HG03060 (cell line): ENCODE results near the gene ELAVL1.
"Not testable (repeated sequence)": the region's sequence is repeated elsewhere in the genome, so short reads cannot be mapped to it uniquely, and the experiment has no call there.

Experiments
- ATAC-seq: cut with Tn5 transposase; IDR thresholded peaks from one replicate; pipeline ENCODE4 v1.9.1; 2021; ENCODE audit warnings: low read depth, moderate number of reproducible peaks; ENCODE audit not compliant: unreplicated experiment

ELAVL1 gene

GRCh38 chr19:8005534-8006256 lies at the start of gene ELAVL1:
Gene ELAVL1, minus strand, starts transcription at chr19:8005641. Its CDS starts 13,826 bp downstream, at chr19:7991815.
- no peak for ATAC-seq

DNA sequence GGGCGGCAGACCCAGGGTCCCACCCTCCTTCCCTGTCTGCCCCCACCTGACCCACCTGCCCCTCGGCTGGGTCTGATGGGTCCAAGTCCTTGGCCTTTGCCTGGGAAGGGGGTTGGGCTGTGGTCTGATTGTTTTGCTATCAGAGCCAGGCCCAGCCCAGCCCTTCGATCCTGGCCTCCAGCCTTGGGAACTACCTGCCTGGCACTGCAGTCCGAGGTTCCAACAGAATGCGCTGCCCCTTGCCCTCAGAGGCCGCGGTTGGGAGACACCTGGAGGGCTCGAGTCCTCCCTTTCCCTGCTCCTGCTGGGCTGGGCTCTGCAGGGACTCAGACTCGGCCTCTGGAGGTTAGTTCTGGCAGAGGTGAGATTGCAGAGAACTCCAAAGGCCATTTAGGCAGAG lies 48.7 kb upstream of the ELAVL1 start:
- no peak for ATAC-seq

GRCh38 chr19:8052464-8052859 lies 47.0 kb upstream of the ELAVL1 start, which contains the start of gene CCL25:
Gene CCL25, plus strand, starts transcription at chr19:8052760. Its CDS starts 290 bp downstream, at chr19:8053050.
- no peak for ATAC-seq

DNA sequence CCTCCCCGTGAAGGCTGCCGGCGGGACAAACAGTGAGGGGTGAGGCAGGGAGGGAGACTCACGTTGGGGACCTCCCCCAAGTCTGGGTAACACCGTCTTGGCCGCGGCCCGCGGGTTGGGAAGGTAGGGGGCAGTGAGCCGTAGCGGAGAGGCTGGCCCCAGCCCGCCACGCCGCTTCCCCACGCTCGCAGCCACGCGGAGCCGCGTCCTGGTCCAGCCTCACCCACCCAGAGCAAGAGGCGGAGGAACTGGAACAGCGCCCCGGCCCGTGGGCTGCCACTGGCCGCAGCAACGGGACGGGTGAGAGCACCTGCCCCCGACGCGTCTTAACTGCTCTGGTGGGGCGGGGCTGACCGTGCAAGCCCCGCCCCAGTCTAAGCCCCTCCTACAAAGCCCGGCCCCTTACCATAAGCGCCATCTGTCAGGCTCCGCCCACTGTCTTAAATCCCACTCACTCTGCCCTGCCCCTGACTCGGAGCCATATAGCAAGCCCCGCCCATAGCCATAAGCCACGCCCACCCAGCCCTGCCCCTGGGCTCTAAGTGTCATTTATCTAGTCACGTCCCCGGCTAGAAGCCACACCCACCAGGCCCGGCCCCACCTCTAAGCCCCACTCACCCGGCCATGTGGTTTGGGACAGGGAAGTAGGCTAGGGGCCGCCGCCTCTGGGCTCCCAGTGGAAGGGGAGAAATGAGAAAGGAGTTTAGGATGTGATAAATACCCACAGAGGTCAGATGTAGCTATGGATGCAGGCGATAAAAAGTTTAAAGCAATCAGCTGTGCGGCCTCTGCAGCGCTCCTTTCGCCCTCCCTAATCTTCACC lies 45.0 kb upstream of the ELAVL1 start:
- ATAC-seq = peak; percentile 53

GRCh38 chr19:8046569-8047165 lies 41.2 kb upstream of the ELAVL1 start:
- no peak for ATAC-seq

- ATAC-seq = no peak
Measured at GRCh38 chr19:8045872-8046568, 40.6 kb upstream of the ELAVL1 start.

GRCh38 chr19:8044018-8044417 lies 38.6 kb upstream of the ELAVL1 start:
- ATAC-seq = no peak

GRCh38 chr19:8042900-8043299 lies 37.5 kb upstream of the ELAVL1 start:
- no peak for ATAC-seq

GRCh38 chr19:8041531-8041931 lies 36.1 kb upstream of the ELAVL1 start:
- ATAC-seq = no peak

DNA sequence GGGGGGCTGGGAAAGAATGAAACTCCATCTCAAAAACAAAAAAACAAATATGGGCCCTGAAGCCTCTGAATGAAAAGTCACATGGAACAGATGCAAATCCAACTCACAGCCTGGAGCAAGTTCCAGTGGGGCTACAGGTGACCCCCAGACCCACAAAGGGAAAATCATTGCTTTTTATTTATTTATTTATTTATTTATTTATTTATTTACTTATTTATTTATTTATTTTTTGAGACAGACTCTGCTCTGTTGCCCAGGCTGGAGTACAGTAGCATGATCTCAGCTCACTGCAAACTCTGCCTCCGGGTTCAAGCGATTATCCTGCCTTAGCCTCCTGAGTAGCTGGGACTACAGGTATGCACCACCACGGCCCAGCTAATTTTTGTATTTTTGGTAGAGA lies 33.8 kb upstream of the ELAVL1 start:
- ATAC-seq = no peak

- ATAC-seq = no peak
Measured at GRCh38 chr19:8038815-8039214, 33.4 kb upstream of the ELAVL1 start.

- ATAC-seq = no peak
Measured at GRCh38 chr19:8036434-8037099, 31.1 kb upstream of the ELAVL1 start.

DNA sequence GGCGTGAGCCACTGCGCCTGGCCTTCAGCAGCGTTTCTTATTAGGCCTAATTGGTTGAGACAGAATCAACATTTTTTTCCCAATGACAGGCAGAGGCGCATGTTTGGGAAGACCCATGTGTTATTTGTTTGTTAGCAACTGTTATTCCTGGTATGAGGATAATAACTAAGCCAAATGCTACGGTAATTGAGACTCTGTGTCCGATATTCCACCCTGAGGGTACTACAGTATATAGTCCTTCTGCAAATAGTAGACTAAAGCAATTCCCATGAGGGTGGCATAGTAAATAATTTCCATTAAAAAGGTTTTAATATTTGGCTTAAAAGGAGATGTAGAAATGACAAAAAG lies 28.7 kb upstream of the ELAVL1 start:
- no peak for ATAC-seq

- not testable (repeated sequence) for ATAC-seq
Measured at GRCh38 chr19:8033287-8034177, 28.1 kb upstream of the ELAVL1 start.

DNA sequence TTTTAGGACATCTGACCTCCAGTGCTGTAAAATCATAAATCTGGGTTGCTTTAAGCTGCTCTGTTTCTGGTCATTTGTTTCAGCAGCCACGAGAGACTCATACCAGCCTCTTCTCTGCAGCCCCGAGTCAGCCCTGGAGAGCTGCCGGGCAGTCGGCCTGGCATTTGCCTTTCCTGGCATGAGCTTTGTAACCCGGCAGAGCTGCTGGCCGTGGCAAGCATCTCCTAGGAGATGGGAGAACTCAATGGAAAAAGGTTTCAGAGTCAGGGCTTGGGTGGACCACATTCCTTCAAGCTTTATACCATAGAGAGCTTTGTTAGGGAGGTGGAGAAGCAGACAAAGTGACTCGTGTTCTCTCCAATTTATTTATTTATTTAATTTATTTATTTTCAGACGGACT lies 25.5 kb upstream of the ELAVL1 start:
- ATAC-seq = no peak

DNA sequence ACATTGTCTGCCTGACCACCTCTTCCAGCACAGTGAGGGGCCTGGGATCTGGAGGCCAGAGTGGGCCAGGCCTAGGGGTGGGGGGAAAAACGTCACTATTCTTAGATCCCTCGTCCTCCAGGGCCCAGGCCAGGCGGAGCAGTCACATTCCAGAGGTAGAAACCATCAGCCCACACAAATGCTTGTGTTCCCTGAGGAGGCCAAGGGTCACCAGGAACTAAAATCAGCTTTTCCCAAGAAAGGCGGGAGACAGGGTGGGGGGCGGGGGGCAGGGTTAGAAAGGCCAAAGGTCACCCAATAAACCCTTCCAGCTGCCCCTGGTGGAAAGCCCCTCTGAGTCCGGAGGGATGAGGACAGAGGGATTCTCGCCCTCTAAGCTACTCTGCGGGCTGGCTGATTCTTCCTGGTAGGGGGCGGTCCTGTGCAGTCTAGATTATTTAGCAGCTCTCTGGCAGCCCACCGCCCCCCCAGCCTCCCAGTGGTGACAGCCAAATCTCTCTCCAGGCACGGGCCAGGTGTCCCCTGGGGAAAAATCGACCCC lies 23.6 kb upstream of the ELAVL1 start:
- ATAC-seq = no peak

DNA sequence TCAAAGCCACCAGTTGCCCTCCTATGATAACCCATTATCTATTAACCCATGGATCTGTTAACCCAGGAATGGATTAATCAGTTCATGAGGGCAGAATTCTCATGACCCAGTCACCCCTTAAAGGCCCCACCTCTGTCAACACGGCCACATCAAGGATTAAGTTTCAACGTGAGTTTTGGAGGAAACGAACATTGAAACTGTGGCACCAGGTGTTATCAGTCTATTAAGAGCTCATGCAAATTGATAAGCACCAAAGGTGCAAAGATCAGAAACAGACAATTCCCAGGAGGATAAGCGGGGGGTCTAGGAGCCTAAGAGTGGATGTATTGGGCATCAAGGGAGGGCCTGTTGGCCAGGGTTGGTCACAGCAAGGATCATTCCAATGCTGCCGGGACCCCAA lies 19.9 kb upstream of the ELAVL1 start:
- ATAC-seq = no peak

DNA sequence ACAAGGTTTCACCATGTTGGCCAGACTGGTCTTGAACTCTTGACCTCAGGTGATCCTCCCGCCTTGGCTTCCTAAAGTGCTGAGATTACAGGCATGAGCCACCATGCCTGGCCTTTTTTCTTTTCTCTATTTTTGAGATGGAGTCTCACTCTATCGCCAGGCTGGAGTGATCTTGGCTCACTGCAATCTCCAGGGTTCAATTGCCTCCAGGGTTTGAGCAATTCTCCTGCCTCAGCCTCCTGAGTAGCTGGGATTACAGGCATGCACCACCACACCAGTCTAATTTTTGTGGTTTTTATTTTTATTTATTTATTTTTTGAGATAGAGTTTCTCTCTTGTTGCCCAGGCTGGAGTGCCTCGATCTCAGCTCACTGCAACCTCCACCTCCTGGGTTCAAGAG lies 18.8 kb upstream of the ELAVL1 start:
- not testable (repeated sequence) for ATAC-seq

DNA sequence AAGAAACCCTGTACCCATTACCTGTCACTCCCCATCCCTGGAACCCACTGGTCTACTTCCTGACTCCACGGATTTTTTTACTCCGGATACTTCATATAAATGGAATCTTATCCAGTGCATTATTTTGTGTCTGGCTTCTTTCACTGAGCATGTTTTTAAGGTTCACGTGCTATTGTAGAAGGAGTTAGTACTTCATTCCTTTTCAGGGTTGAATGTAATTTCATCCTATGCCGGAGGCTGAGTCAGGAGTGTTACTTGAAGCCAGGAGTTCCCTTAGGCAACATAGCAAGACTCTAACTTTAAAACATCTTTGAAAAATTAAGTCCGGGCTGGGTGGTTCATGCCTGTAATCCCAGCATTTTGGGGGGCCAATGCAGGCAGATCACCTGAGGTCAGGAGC lies 17.9 kb upstream of the ELAVL1 start:
- ATAC-seq = no peak
